Activated CD4-positive, alpha-beta T cell treated with anti-CD3 and anti-CD28 coated beads, Interleukin-2, Interleukin-6, amounts not matched to agents 100 ng/mL and 50 ng/mL, durations not matched to agents 16 hours and 8 hours (primary cell): Measurements from ENCODE around the gene CAMSAP3.
"Not testable (repeated sequence)": the region's sequence is repeated elsewhere in the genome, so short reads cannot be mapped to it uniquely, and the experiment has no call there.

Experiments
- DNase-seq: peaks from one replicate; pipeline ENCODE4 v3.0.0-alpha.2; 2020

Gene CAMSAP3

DNA sequence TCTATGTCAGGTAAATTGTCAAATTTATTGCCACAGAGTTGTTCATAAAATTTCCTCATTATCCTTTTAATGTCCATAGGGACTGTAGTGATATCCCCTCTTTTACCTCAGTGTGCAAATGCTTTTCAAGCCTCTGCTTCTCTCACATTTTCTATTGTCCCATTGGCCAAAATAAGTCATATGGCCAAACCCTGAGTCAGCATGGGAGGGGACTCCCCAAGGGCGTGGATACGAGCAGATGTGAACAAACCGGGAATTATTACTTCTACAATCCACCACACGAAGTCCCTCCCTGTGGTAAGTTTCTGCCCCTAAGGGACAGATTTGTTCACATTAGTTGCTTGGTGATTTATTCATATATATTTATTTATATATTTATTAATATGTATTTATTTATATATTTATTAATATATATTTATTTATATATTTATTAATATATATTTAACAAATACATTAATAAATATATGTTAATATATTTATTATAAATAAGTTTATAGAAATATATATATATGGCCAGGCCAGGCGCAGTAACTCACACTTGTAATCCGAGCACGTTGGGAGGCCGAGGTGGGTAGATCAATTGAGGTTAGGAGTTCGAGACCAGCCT lies 20.1 kb upstream of the CAMSAP3 start:
- DNase-seq, result no peak

DNA sequence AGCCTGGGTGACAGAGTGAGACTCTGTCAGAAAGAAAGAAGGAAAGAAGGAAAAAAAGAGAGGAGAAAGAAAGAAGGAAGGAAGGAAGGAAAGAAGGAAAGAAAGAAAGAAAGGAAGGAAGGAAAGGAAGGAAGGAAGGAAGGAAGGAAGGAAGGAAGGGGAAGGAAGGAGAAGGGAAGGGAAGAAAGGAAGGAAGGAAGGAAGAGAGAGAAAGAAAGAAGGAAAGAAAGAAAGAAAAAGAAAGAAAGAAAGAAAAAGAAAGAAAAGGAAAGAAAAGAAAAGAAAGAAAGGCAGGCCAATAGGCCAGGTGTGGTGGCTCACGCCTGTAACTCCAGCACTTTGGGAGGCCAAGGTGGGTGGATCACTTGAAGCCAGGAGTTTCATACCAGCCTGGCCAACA lies 18.2 kb upstream of the CAMSAP3 start:
- DNase-seq, result not testable (repeated sequence)

DNA sequence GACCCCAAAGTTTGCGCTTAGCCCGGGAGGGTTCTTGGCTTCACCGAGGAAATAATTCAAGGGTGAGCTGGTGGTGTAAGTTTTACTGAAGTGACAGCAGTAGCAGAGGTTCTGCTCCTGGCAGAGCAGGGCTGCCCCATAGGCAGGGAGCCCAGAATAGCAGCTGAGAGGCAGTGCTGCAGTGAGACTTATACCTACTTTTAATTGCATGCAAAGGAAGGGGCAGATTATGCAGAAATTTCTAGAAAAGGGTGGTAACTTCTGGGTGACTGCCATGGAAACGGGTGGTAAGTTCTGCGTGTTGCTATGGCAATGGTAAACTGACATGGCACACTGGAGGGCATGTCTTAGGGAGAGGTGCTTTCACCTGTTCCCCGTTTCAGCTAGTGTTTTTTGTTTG lies 17.5 kb upstream of the CAMSAP3 start:
- no peak for DNase-seq

DNA sequence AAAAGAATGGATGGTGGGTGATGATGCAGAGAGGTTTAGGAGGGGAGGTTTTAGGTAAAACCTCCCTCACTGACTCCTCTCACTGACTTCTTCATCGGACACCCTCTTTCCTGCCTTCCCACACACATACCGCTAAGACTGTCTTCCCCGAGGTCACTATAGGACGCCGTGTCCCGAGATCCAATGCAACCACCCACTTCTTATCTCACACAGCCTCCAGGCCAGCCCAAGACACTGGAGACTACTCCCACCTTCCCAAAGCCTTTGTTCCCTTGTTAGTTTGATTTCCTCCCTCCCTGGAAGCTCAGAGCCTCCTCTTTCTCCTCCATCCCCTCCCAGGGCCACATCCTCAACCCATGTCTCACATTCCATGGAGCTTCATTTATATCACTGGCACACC lies 16.5 kb upstream of the CAMSAP3 start:
- no peak for DNase-seq

DNA sequence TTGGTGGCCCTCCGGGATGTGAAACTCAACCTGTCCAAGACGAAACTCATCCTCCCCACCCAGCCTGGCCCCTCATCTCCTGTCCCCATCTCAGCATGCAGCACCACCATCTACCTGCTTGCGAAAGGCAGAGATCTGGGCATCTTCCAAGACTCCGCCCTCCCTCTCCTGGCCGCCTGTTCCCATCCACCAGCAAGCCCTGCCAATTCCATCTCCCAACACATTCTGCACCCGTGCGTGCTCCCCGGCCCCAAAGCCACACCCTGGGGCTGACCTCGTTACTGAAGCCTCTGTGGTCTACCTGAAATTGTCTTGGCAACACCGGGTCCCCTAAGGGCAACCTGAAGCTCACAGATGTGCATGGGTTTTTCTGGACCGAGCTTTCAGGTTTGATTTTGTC lies 13.2 kb upstream of the CAMSAP3 start:
- no peak for DNase-seq

DNA sequence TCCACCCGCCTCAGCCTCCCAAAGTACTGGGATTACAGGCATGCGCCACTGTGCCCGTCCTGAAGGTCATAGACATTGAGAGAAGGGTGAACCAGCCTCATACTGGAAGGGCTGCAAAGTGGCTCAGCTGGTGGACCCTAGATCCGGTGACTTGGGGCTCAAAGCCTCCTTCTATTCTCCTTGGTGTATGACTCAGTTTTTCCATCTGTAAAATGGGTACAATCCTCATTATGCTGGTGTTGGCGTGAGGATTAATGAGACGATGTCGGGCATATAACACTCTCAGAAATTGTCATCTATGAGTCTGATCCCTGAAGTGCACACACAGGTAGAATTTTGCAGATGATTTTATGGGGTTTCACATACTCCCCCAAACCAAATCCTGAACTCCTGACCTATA lies 5.8 kb upstream of the CAMSAP3 start:
- DNase-seq, result no peak

DNA sequence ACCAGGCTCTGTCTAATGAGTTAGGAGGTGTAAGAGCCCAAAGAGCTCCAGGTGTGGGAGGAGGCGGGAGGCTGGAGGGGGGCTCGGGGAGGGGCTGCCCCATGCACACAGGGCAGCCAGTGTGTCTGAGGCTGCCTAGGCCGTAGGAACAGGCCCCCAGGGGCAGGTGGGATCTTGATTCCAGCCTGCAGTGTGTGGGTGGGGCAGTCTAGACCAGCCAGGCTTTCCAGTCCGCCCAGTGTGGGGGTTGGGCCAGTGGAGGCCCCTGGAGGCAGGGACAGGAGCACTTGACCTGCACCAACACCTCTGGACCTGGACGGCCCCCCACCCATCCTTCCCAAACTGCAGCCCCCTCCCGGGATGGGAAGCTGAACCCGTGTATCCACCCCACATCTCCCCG lies 5.4 kb upstream of the CAMSAP3 start:
- DNase-seq, result no peak

DNA sequence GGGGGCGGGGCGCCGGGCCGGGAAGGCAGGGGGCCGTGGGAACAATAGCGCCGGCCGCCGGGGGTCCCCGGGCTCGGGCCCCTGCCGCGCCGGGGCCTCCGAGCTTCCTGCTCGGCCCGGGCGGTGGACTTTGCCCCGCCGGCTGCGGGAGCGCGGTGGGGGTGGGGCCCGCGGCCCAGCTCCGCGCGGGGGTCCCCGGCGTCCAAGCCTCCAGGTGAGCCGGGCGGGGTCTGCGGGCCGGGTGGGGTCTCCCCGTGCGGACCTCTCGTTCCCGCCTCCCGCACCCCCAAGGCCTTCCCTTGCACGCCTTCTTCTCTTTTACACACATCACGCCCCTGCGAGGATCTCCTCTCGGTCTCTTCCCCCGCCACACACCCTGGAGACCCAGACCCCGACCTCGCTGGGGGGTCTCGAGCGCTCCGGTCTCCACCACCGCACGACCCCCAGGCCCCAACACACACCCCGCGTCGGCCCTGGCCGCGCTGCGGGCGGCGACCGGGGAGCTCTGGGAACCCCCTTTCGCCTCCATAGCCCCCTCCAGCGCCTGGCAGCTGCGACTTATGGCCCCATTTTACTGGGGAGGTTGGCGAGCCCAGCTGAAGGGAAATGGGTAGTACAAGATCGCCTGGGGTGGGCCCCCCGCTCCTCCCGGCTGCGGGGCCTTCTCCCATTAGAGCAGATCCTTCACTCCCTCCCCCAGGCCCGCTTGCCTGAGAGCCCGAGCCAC lies 711 bp downstream of the CAMSAP3 start:
- DNase-seq, result no peak

DNA sequence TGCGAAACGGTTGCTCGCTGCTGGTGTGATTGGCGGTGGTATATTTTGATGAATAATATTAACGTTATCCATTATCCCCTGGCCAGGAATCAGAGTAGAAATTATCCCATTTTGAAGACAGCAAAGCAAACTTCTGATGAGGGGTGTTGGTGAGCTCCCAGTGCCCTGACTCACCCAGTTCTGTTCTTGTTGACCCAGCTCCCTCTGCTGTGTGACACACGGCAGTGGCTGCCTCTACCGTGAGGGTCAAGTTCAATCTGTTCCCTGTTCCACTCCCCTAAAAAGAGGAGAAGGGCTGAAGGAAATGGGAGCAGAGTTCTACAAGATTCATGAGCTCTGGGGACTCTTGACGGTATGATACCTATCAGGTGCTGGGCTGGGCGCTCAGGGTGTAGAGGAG lies 2.0 kb downstream of the CAMSAP3 start:
- no peak for DNase-seq

DNA sequence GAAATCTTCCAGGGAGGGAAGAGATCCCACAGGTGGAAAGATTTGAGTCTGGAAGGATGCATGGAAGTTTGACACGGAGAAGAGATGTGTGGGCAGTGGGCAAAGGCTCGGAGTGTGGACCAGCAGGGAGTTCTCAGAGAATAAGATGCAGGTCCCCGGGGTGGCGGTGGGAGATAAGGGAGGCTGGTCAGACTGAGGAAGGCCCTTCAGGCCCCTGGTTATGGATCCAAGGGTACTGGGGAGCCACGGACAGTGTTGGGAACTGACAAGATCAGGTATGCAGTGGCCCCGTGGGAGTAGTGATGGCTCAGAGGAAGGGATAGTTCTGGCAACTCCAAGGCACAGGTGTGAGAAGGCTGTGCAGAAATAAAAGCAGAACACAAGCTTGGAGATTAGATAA lies 2.5 kb downstream of the CAMSAP3 start:
- DNase-seq, result no peak

DNA sequence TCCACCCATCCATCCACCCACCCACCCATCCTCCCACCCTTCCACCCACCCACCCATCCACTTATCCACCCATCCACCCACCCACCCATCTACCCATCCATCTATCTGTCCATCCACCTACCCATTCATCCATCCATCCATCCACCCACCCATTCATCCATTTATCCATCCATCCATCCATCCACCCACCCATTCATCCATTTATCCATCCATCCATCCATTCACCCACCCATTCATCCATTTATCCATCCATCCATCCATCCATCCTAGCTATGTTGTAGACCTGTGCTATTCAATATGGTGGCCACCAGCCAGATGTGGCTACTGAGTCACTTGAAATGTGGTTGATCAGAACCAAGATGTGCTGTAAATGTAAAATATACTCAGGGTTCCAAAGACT lies 5.1 kb downstream of the CAMSAP3 start:
- DNase-seq, result no peak

DNA sequence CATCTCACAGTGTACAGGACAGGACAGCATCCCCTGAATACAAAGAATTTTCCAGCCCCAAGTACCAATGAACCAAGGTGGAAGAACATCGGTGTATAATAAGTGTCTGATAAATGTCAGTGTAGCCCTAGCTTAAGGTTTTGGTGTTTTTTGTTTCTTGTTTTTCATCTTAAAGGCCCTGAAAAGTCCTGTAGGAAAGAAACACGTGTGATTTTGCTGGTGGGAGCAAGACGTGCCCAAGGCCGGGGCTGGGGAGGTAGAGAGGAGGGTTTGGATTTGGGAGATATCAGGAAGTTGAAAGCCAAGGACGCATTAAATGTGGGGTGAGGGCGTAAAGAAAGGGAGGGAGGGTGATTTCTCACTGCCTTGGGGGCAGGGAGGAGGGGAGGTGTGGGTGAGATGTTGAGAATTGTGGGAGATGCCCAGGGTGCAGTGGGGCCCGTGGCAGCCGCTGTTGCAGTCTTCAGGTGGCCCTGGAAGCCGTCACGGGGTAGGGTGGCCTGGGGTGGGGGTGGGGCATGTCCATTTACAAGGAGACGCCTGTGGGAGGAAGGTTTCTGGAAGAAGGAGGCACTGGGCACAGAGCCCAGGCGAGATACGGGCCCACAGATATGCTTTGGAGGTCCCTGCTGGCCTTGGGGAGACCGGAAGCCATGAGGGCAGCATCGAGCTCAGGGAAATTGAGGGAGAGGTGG lies 6.7 kb downstream of the CAMSAP3 start:
- no peak for DNase-seq

DNA sequence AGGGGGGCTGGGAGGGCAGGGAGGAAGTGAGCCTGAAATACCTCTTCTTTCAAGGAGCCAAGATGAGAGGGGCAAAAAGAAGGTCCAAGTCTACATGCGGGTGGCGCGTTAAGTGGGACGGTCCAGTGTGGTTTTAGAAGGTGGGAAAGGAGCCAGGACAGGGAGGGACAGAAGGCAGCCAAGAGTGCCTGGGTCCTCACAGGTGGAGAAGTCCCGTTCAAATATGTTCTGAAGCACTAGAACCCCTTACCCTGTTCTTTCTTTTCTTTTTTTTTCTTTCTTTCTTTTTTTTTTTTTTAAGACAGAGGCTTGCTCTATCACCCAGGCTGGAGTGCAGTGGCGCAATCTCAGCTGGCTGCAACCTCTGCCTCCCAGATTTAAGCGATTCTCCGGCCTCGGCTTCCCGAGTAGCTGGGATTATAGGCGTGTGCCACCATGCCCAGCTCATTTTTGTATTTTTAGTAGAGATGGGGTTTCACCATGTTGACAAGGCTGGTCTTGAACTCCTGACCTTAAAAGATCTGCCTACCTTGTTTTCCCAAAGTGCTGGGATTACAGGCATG lies 7.4 kb downstream of the CAMSAP3 start:
- no peak for DNase-seq

DNA sequence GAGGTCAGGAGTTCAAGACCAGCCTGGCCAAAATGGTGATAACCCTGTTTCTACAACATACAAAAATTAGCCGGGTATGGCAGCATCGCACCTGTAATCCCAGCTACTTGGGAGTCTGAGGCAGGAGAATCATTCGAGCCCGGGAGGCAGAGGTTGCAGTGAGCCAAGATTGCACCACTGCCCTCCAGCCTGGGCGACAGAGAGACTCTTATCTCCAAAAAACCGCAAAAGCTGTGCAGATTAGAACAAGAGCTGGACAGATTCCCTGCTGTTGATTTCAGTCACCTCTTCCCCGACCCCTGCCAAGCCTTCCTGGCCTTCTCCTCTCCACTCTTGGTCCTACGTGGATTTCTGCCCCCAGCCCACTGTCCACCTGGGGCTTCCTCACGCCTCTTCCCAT lies 8.3 kb downstream of the CAMSAP3 start:
- no peak for DNase-seq

DNA sequence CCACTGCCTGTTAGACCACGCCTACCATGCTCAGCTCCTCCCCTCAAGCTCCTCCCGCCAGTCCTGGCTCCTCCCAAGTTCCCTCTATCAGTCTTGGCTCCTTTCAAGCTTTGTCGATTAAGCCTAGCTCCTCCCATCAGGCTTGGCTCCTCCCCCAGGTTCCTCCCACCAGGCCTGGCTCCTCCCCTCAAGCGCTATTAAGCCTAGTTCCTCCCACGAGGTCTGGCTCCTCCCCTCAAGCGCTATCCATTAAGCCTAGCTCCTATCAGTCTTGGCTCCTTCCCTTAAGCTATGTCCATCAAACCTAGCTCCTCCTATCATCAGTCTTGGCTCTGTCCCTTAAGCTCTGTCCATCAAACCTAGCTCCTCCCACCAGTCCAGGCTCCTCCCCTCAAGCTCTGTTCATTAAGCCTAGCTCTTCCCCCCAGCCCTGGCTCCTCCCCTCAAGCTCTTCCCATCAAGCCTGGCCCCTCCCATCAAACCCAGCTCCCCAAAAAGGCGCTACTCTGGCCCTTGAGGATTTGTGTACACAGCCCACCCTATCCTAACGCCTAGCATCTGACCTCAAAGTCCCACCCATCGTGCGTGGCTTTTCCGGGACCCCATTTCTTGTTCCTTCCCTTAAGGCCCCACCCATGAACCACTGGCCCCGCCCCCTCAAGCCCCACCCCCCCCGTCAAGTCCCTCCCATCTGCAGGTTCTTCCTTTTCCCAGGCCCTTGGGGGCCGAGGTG lies 10.0 kb downstream of the CAMSAP3 start:
- peak; percentile 51 for DNase-seq

DNA sequence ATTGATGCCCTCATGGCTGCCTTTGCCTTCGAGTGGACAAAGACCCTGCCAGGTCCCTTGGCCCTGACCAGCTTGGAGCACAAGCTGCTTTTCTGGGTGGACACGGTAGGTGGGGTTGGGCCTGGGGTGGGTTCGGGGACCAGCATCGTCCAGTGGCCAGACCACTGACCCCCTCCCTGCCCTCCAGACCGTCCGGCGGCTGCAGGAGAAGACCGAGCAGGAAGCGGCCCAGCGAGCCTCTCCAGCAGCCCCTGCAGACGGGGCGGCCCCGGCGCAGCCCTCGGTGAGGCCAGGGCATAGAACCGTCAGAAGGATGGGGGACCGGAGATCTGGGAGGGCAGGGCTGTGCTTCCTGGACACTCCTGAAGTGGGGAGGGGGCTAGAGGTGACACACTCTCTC lies 10.6 kb downstream of the CAMSAP3 start:
- DNase-seq, result no peak

DNA sequence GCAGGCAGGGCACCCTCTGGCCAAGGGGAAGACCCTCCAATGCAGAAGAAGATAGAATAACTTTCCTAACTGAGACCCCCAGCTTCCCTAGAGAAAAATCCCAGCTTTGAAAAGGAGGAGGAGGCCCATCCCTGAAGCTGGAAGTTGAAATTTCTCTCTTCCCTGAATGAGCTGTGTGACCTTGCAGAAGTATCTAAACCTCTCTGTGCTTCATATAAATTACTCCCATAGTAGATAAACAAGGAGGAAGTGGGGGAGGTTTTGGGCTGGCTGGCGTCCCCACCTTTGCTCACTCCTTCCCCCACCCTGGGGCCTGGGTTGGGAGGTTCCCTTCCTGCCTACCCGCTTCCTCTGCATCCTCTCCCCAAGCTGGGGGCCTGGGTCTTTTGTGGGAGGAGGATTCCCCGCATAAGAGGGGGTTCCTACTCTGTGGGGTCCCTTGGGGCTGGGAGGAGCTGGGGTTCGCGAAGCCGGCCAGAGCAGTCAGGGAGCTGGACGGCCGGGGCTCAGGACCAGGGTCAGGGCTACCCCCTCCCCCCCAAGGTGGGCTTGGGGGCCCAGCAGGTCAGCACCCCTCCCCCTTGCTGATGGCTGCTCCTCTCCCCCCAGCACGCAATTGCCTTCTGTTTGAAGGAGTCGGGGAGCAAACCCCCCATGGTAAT lies 11.7 kb downstream of the CAMSAP3 start:
- no peak for DNase-seq

DNA sequence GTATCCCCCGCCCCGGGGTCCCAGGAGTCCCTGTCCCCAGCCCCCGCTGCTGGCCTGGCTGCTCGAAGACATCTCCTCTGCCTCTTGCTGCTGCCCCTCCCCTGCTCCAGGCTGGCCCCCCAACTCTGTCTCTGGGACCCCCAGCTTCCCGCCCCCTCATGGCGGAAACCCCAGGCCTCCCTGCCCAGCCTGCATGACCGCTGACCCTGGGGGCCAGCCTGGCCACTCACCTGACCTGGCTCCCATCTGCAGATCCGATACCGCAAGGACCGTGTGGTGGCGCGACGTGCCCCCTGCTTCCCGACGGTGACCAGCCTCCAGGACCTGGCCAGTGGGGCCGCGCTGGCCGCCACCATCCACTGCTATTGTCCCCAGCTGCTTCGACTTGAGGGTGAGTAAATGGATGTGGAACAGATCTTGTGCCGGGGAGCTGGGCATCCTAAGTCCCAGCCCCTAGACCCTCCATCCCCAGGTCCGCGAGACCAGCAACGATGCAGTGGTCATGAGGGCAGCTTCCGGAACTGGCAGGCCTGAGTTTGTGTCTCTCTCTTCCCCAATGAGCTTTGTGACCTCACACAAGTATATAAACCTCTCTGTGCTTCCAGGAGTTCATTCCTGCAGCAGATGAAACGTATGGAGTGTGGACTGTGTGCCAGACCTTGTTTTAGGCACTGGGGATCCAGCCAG lies 12.4 kb downstream of the CAMSAP3 start:
- no peak for DNase-seq

DNA sequence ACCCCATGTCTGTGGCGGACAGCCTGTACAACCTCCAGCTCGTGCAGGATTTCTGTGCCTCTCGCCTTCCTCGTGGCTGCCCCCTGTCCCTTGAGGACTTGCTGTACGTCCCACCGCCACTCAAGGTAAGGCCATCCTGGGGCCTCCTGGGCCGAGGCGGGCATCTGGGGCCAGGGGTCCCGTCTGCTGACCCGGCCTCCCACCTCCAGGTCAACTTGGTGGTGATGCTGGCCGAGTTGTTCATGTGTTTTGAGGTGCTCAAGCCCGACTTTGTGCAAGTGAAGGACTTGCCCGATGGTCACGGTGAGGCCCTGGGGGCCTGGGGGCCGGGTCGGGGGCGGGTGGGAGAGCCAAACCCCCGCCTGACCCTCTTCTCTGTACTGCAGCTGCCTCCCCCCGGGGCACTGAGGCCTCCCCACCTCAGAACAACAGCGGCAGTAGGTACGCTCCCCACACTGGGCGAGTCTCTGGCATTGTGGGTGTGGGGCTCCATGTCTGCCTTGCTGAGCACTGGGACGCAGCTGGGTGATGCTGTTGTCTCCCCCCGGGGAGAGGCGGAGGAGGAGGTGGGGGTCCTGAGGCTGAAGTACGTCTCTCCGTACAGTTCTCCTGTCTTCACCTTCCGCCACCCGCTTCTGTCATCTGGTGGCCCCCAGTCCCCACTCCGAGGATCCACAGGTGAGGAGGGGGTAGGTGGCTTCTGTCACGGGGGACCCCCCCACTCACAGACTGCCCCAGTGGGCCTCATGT lies 15.0 kb downstream of the CAMSAP3 start:
- no peak for DNase-seq

DNA sequence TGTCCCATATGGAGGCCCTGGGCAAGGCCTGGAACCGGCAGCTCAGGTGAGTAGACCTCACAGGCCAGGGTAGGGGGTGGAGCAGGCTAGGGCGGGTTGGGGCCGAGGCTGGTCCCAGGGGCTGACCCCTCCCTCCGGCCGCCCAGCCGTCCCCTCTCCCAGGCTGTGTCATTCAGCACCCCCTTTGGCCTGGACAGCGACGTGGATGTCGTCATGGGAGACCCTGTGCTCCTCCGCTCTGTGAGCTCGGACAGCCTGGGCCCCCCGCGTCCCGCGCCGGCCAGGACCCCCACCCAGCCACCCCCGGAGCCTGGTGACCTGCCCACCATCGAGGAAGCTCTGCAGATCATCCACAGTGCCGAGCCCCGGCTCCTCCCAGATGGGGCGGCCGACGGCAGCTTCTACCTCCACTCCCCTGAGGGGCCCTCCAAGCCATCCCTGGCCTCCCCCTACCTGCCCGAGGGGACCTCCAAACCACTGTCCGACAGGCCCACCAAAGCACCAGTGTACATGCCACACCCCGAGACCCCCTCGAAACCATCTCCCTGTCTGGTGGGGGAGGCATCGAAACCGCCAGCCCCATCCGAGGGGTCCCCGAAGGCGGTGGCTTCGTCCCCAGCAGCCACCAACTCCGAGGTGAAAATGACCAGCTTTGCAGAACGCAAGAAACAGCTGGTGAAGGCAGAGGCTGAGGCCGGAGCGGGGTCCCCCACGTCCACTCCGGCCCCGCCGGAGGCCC lies 16.0 kb downstream of the CAMSAP3 start:
- DNase-seq, result no peak
